Activated T-cell treated with anti-CD3 and anti-CD28 coated beads for 4 hours (primary cell): ENCODE measurements around the gene CNTFR.

Experiments
- DNase-seq: peaks from one replicate; pipeline ENCODE4 v3.0.0-alpha.2; 2020

The CNTFR gene

GRCh38 chr9:34502891-34503290, 86.6 kb downstream of the CNTFR start:
- DNase-seq: no peak

GRCh38 chr9:34502471-34502870, 87.1 kb downstream of the CNTFR start:
- no peak for DNase-seq

GRCh38 chr9:34501889-34502425, 87.6 kb downstream of the CNTFR start:
- DNase-seq: no peak
